ENCODE data around the gene ERCC2. TPM values are rescaled to one million over a fixed set of nuclear protein-coding genes. Genes with fewer than 3 reads are reported as not detected.

ERCC2 gene
- total RNA-seq, 1 donor from 2014 or later: 32.2 TPM

- H3K4me3 ChIP-seq (ENCODE audit: low read depth, low read length): no peak overlapping the region
- DNase-seq (ENCODE audit: low read depth): no peak
- TF ChIP-seq CTCF (conservative IDR thresholded peaks at IDR 0.05; ENCODE audit: low read depth, low read length): no peak
These were observed 66.9 kb downstream of the ERCC2 start for GRCh38 chr19:45303269-45304060.

GRCh38 chr19:45302416-45302815 lies 68.0 kb downstream of the ERCC2 start:
- no peak overlapping the region for H3K4me3 ChIP-seq (ENCODE audit: low read depth, low read length)
- DNase-seq (ENCODE audit: low read depth): no peak
- TF ChIP-seq CTCF (conservative IDR thresholded peaks at IDR 0.05; ENCODE audit: low read depth, low read length): no peak

Other genes starting within 250 kb of the ERCC2 start
- gene NKPD1, start 209.6 kb downstream of the ERCC2 start, total RNA-seq: 0.29 TPM in 1 of 2 replicates, not detected in the other
- 9.5 and 16.5 TPM in 2 replicates for gene TRAPPC6A, start 192.3 kb downstream of the ERCC2 start, total RNA-seq
- 5.4 and 11.5 TPM in 2 replicates for gene BLOC1S3, start 191.8 kb downstream of the ERCC2 start, total RNA-seq
- gene EXOC3L2, start 125.2 kb downstream of the ERCC2 start, total RNA-seq: 0.12 TPM in 1 of 2 replicates, not detected in the other
- 12.6 and 15.0 TPM in 2 replicates for gene MARK4, start 119.3 kb downstream of the ERCC2 start, total RNA-seq
- not detected in 2 replicates for gene CKM, start 47.7 kb downstream of the ERCC2 start, total RNA-seq
- 4.0 and 7.8 TPM in 2 replicates for gene KLC3, start 29.8 kb downstream of the ERCC2 start, total RNA-seq
- gene PPP1R13L, start 34.5 kb upstream of the ERCC2 start, total RNA-seq: 15.2 and 16.8 TPM in 2 replicates
- 14.5 and 30.7 TPM in 2 replicates for gene POLR1G, start 36.1 kb upstream of the ERCC2 start, total RNA-seq
- 66.6 and 71.6 TPM in 2 replicates for gene ERCC1, start 53.3 kb upstream of the ERCC2 start, total RNA-seq
- 0.65 and 3.4 TPM in 2 replicates for gene FOSB, start 97.4 kb upstream of the ERCC2 start, total RNA-seq
- gene RTN2, start 126.5 kb upstream of the ERCC2 start, total RNA-seq: 6.9 and 9.7 TPM in 2 replicates
- gene PPM1N, start 127.9 kb upstream of the ERCC2 start, total RNA-seq: 0.17 TPM in 1 of 2 replicates, not detected in the other
- 106 and 146 TPM in 2 replicates for gene VASP, start 136.9 kb upstream of the ERCC2 start, total RNA-seq
- 10.1 and 12.6 TPM in 2 replicates for gene OPA3, start 214.2 kb upstream of the ERCC2 start, total RNA-seq
- not detected in 2 replicates for gene GPR4, start 231.6 kb upstream of the ERCC2 start, total RNA-seq